VCaP (cell line): Measurements from ENCODE around the gene RASA3.
"Not testable (repeated sequence)": the region's sequence is repeated elsewhere in the genome, so short reads cannot be mapped to it uniquely, and the experiment has no call there.

ENCODE experiments used
- H3K27ac ChIP-seq: fragments of 450-650 bp; 2 replicates; pipeline ENCODE4 v1.5.1; 2017
- CTCF ChIP-seq: fragments of 450-650 bp; conservative IDR thresholded peaks from 2 replicates; pipeline ENCODE4 v1.5.1; 2017; ENCODE audit warnings: mild to moderate bottlenecking, moderate library complexity

RASA3 gene

DNA sequence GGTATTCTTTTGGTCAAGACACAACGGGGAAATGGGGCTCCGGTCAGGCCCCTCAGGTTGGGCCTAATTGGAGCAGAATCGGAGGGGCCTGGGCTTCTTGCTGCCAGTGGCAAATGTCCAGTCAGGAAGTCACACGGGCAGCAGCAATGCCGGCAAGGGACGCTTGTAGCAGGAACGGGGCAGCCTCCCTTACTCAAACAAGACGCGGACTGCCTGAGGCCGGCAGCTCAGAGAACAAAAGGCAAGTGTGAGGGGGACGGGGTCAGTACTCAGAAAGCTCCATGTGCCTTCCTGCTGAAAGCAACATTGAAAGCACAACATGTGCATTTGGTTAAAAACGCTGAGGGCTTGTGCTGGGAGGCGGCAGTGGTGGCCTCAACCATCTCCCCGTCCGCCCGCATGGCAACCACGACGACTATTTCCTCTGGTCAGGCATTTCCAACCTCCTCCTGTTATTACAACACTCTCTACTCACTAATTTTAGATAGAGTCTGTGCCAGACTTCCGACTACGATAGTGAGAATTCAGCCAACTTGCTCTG is 20.5 kb upstream of the RASA3 start:
- no peak for TF ChIP-seq CTCF
- H3K27ac ChIP-seq: no peak overlapping the region

DNA sequence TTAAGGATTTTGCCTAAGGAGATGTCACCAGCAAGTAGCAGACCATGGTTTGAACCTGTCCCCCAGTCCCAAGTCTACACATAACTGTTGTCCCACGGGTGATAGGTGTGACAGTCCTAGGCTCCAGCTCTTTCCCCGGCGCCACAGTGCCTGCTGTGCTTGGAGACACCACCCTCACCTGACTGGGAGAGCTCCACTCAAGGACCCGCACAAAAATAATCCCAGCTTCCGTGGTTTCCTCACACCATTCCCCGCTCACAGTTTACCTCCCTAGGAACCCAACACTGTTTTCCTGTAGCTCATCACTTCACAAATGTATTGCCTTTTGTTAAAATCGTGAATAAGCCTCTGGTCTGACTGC is 19.8 kb upstream of the RASA3 start:
- no peak for TF ChIP-seq CTCF
- no peak overlapping the region for H3K27ac ChIP-seq

DNA sequence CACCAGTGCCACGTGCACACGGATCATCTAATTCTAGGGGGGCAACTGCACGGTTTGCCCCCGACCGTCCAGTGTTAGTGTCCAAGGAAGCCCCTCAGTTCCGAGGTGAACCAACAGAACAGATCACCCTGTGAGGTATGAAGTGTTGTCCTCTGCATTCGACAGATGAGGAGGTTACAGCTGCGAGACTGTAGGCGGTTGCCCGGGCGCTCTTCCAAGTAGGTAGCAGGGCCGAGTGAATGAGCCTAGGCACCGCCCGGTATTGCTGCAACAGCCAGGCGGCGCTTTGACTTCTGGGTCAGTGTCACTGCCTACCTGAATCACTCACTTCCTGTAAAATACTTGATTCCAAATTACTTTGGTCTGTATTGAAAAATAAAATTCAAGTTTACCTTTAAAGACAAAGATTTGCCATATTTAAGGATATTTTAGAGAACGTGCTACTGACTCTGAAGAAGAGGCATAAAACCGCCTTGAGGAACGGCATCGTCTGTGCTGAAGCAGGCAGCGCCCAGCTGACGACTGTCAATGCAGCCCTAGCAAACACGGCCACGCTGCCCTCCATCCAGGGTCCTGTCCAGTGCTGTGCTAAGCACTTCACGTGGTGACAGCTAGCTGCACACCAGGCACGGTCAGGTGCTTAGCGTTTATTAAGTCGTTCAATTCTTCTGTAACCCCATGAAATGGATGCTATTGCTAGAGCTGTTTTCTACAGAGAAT is 19.3 kb upstream of the RASA3 start:
- H3K27ac ChIP-seq: no peak overlapping the region
- no peak for TF ChIP-seq CTCF

DNA sequence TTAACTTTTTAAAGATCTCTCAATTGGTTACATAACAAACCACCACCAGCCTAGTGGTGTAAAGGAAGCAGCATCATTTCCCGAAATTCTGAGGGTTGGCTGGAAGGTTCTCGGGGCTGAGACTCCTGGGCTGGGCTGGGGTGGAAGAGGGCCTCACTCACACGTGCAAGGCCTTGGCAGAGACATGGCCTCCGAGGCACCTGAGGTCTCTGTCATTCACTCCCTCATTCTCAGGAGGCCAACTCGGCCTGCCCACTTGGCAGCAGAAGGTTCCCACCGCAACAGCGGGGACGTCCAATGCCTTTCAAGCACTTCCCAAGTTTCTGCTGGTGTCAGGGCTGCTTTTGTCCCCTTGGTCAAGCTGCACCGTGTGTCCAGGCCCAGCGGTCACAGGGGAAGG is 18.6 kb upstream of the RASA3 start:
- no peak for TF ChIP-seq CTCF

DNA sequence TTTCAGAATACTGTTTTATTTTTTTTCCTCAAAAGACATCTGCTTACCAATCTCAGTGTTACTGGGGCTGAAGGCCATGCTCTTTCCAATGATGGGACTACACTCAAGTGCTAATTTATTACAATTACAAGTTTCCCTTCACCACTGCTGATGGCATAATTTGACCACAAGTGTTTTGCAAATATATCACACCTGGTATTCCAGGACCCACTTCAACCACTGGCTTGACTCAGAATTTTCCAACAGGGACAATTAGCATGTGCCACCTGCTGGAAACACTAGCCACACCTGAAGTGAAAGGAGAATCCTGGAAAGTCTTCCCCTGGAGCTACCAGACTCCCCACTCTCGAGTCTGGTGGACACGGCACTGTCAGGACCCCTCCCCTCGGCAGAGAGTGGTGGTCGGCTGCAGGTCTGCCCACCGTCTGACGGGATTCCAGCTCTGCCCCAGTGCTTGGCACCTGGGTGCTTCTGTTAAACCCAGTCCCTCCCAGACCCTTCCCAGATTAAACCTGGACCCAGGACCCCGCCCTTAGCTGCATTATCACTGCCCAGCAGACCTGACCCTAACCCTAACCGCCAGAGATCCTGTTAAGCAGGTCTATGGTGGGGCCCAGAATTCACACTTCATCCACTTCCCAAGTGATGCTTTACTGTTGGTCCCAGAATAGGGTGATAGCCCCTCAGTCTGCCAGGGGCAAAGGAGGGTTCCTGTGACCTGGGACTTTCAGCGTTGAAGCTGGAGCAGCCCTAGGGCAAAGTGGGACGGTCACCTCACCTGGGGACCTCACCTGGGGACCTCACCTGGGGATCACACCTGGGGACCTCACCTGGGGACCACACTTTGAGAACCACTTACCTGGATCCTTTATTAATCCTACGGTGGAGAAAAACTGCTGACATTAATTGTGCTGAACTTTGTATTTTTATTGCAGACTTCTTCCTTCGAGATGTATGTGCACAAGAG is 17.6 kb upstream of the RASA3 start:
- TF ChIP-seq CTCF: no peak
- H3K27ac ChIP-seq: no peak overlapping the region

More for the DNA sequence above, 18.6 kb upstream of the RASA3 start:
- H3K27ac ChIP-seq: no peak overlapping the region

- not testable (repeated sequence) for H3K27ac ChIP-seq
Observed at GRCh38 chr13:114148886-114149285, 16.5 kb upstream of the RASA3 start.

DNA sequence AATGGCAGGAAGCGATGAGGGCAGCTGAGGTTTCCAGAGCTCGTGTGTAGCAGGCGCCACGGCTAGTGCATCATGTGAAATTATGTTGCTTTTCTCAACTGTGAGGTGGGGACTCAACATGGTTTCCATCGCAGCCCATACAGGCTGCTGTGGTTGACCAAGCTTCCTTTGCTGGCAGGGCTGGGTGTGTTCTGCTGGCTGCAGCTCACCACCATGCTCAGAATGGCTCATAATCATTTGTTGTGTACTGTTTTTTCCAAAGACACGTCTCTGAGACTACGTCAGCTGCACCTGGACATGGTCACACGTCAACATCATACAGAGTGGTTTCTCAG is 16.1 kb upstream of the RASA3 start:
- no peak for TF ChIP-seq CTCF
- H3K27ac ChIP-seq: no peak overlapping the region
